Measurements from ENCODE around the gene MDM2.

The MDM2 gene

DNA sequence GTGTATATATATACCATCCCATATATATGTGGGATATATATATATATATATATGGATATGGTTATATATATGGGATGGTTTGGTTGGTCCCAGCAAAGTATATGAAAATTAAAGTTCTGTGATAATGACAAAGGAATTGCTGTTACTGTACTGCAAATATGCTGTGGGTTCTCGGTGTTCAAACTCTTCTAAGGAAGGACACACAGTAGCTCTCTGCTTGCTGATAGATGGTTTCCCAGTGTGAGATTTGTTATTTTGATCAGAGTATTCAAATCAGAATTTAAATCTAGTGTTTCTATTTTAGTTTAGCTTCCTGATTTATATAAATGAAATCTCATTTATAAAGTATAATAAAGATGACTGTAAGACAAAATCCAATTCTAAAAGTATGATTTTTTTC, 42.3 kb upstream of the MDM2 start:
- no peak overlapping the region for H3K4me3 ChIP-seq (ENCODE audit: low read depth, low read length)
- DNase-seq (ENCODE audit: low read depth), result no peak
- TF ChIP-seq, protein P1, sequence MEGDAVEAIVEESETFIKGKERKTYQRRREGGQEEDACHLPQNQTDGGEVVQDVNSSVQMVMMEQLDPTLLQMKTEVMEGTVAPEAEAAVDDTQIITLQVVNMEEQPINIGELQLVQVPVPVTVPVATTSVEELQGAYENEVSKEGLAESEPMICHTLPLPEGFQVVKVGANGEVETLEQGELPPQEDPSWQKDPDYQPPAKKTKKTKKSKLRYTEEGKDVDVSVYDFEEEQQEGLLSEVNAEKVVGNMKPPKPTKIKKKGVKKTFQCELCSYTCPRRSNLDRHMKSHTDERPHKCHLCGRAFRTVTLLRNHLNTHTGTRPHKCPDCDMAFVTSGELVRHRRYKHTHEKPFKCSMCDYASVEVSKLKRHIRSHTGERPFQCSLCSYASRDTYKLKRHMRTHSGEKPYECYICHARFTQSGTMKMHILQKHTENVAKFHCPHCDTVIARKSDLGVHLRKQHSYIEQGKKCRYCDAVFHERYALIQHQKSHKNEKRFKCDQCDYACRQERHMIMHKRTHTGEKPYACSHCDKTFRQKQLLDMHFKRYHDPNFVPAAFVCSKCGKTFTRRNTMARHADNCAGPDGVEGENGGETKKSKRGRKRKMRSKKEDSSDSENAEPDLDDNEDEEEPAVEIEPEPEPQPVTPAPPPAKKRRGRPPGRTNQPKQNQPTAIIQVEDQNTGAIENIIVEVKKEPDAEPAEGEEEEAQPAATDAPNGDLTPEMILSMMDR (IDR thresholded peaks at IDR 0.05; ENCODE audit: low read depth, low read length, missing control alignments), result no peak

DNA sequence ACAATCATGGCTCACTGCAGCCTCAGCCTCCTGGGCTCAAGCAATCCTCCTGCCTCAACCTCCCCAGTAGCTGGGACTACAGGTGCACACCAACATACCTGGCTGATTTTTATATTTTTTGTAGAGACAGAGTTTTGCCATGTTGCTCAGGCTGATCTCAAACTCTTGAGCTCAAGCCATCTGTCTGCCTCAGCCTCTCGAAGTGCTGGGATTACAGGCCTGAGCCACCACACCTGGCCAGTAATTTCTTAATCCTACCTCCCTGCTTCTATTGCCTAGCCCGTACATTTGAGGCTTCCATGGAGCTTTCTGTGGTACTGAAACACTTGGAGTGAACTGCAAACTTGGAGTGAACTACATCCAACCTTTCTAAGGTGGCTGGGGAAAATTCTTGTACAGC, 41.3 kb upstream of the MDM2 start:
- no peak overlapping the region for H3K4me3 ChIP-seq (ENCODE audit: low read depth, low read length)
- TF ChIP-seq, protein P1 (IDR thresholded peaks at IDR 0.05; ENCODE audit: low read depth, low read length, missing control alignments), result no peak
- DNase-seq (ENCODE audit: low read depth), result no peak

DNA sequence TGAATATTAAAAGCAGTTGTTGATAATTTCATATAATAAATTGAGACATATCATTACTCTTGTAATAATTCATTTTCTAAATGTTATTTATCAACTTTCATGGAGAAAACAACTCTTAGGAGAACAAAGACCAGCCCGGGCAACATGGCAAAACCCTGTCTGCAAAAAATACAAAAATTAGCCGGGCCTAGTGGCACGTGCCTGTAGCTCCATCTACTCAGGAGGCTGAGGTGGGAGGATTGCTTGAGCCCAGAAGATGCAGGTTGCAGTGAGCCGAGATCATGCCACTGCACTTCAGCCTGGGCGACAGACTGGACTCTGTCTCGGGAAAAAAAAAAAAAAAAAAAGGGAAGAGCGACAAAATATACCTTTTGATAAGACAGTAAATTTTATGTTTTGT, 40.8 kb upstream of the MDM2 start:
- TF ChIP-seq, protein P1 (IDR thresholded peaks at IDR 0.05; ENCODE audit: low read depth, low read length, missing control alignments), result no peak
- no peak for DNase-seq (ENCODE audit: low read depth)
- no peak overlapping the region for H3K4me3 ChIP-seq (ENCODE audit: low read depth, low read length)

DNA sequence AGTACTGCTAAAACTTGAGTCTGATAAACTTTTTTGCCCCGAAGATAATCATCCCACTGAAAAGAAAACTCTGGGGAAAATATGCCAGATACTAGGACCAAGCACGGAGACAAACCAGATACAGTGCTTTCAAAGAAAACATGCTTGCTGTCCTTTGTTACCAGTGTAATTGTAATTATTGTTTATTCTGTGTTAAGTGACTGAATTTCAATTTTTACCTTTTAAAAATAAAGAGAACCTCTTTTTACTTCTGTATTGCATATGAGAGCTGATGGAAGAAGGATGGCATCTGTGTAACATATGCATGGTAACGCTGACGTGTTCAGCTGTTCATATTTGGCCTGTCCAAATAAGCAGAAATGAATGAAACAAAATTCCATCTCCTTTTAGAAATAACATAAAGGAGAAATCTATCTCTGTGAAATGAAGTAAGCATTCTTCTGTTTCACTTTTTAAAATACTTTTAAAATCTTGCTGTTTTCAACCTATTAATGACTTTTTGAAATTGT, 39.5 kb upstream of the MDM2 start:
- TF ChIP-seq, protein P1 (IDR thresholded peaks at IDR 0.05; ENCODE audit: low read depth, low read length, missing control alignments), result no peak
- DNase-seq (ENCODE audit: low read depth), result no peak
- H3K4me3 ChIP-seq (ENCODE audit: low read depth, low read length), result no peak overlapping the region

DNA sequence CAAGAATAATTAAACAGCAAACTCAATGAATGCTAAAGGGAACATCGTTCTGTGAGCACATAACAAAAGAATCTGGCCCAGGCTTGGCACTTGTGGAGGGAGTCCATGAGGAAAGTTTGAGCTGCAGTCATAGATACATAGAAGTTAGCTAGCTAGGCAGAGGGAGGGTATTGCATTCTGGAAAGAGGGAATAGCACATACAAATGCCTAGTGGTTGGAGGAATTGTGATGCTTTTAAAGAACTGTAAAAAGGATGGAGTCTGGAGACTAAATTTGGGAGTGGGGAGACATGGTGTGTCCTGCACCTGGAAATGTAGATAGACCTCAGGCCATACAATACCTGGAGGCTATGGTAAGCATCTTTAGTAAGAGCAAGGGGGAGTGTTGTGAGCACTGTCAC, 38.0 kb upstream of the MDM2 start:
- no peak for DNase-seq (ENCODE audit: low read depth)
- TF ChIP-seq, protein P1 (IDR thresholded peaks at IDR 0.05; ENCODE audit: low read depth, low read length, missing control alignments), result no peak
- H3K4me3 ChIP-seq (ENCODE audit: low read depth, low read length), result no peak overlapping the region

DNA sequence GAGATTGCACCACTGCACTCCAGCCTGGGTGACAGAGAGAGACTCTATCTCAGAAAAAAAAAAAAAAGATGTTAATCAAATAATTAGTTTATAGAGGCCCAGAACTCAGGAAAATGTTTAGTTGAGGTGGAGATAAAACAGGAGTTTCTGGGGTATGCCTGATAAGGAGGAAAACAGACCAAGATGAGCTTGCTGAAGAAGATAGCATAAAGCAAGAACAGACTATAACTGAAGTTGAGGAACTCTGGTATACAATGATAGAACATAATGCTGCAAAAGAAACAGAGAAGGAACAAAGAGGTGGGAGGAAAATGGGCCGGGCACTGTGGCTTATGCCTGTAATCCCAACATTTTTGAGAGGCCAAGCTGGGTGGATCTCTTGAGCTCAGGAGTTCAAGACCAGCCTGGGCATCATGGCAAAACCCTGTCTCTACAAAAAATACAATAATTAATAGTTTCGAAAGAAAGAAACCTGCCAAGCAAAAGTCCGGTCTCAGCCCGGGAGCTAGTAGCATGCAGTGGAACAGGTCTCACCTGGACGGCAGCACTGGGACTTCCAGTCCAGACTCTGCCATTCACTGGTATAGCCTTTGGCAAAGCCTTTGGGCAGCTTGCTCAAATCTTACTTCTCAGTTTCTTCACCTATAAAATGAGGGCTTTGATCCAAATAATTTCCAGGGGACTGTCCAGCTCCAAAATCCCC, 36.6 kb upstream of the MDM2 start:
- no peak for DNase-seq (ENCODE audit: low read depth)
- H3K4me3 ChIP-seq (ENCODE audit: low read depth, low read length), result no peak overlapping the region
- TF ChIP-seq, protein P1 (IDR thresholded peaks at IDR 0.05; ENCODE audit: low read depth, low read length, missing control alignments), result no peak

DNA sequence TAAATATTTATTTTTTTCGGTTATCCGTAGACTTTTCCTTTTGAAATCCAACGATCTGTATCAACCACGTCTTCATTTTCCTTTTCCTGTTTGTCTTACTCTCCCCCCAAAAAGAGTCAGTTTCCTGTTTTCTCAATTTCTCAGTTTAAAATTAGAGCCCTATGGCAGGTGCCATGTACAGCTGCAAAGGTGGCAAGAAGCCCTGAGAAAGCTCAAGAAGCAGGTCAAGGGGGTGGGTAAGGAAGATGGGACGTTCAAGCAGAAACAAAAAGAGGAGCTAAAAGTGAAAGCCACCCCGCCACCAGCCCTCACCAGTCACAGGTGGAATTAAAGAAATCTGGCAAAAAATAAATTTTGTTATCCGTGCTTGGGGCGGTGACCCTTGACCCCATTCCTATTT, 35.3 kb upstream of the MDM2 start:
- TF ChIP-seq, protein P1 (IDR thresholded peaks at IDR 0.05; ENCODE audit: low read depth, low read length, missing control alignments), result no peak
- no peak for DNase-seq (ENCODE audit: low read depth)
- H3K4me3 ChIP-seq (ENCODE audit: low read depth, low read length), result no peak overlapping the region; the same call in 1 of the 2 replicates

Data from GM12864 (cell line).